Keratinocyte (primary cell): ENCODE data around the gene LYPD6B. TPM values are rescaled to one million over a fixed set of nuclear protein-coding genes. Genes with fewer than 3 reads are reported as not detected.

Experiments
- DNase-seq: peaks from one replicate; pipeline ENCODE4 v3.0.0-alpha.2; 2011; ENCODE audit warnings: low read depth, missing footprints, low spot score
- FAIRE-seq: peaks from 2 replicates; lab custom pipeline; 2011; peaks lifted over from hg19 to GRCh38; lab: Jason Lieb, UNC
- H2AFZ ChIP-seq: 2 replicates; pipeline ENCODE4 v1.6.0; 2012; ENCODE audit warnings: low read length, control low read depth, inconsistent platforms; ENCODE audit not compliant: control insufficient read depth
- H3K27ac ChIP-seq: 2 replicates; pipeline ENCODE4 v1.5.1; 2011; ENCODE audit warnings: low read length; ENCODE audit not compliant: control insufficient read depth, insufficient read depth
- H3K27me3 ChIP-seq: 3 replicates; pipeline ENCODE4 v1.6.0; 2011; ENCODE audit warnings: low read length; ENCODE audit not compliant: control insufficient read depth, insufficient read depth; ENCODE audit errors: extremely low read depth
- H3K36me3 ChIP-seq, 2 experiments: 2 replicates in 1 of 2; 3 replicates in 1 of 2; pipeline ENCODE4 v1.5.1; 2011; ENCODE audit warnings: low read length in 2 of 2, mild to moderate bottlenecking in 1 of 2; ENCODE audit not compliant: control insufficient read depth in 2 of 2, insufficient read depth in 2 of 2; ENCODE audit errors: extremely low read depth in 1 of 2
- H3K4me1 ChIP-seq: 3 replicates; pipeline ENCODE4 v1.5.1; 2011; ENCODE audit warnings: low read length; ENCODE audit not compliant: control insufficient read depth, insufficient read depth; ENCODE audit errors: extremely low read depth
- H3K4me2 ChIP-seq: 3 replicates; pipeline ENCODE4 v1.6.0; 2011; ENCODE audit warnings: low read depth, low read length; ENCODE audit not compliant: control insufficient read depth, insufficient read depth; ENCODE audit errors: extremely low read depth
- H3K4me3 ChIP-seq, 3 experiments: fragments of 200-600 bp in 1 of 3; sonication (generic) in 1 of 3; 2 replicates in 2 of 3; 3 replicates in 1 of 3; pipeline ENCODE4 v1.5.1; 2011 to 2016; ENCODE audit warnings: low read length in 3 of 3, mild to moderate bottlenecking in 3 of 3, control low read depth in 2 of 3, inconsistent platforms in 1 of 3, low read depth in 1 of 3, mixed read lengths in 1 of 3, mixed run types in 1 of 3, moderate library complexity in 1 of 3; ENCODE audit not compliant: control insufficient read depth in 2 of 3, insufficient read depth in 2 of 3; ENCODE audit errors: extremely low read depth in 1 of 3
- H3K79me2 ChIP-seq: 2 replicates; pipeline ENCODE4 v1.6.0; 2012; ENCODE audit warnings: low read length; ENCODE audit not compliant: control insufficient read depth, insufficient read depth
- H3K9ac ChIP-seq: 3 replicates; pipeline ENCODE4 v1.6.0; 2011; ENCODE audit warnings: low read length; ENCODE audit not compliant: control insufficient read depth, insufficient read depth; ENCODE audit errors: extremely low read depth
- H3K9me1 ChIP-seq: 3 replicates; pipeline ENCODE4 v1.6.0; 2011; ENCODE audit warnings: low read length; ENCODE audit not compliant: control insufficient read depth, insufficient read depth; ENCODE audit errors: extremely low read depth
- H3K9me3 ChIP-seq: 2 replicates; pipeline ENCODE4 v1.5.1; 2012; ENCODE audit warnings: low read depth, low read length; ENCODE audit not compliant: control insufficient read depth
- H4K20me1 ChIP-seq: 3 replicates; pipeline ENCODE4 v1.6.0; 2011; ENCODE audit warnings: low read length; ENCODE audit not compliant: control insufficient read depth, insufficient read depth; ENCODE audit errors: extremely low read depth
- EZH2 ChIP-seq: IDR thresholded peaks from one replicate; pipeline ENCODE4 v1.6.1; 2012; ENCODE audit warnings: inconsistent platforms, mild to moderate bottlenecking, low read length, moderate library complexity
- dilution Hi-C: fragments of 300-500 bp; cut with MboI; formaldehyde crosslinking; loops from one replicate; pipeline ENCODE4 v1.7.0; 2020; ENCODE audit warnings: low sequenced_read_pairs; ENCODE audit not compliant: extremely low pct_ligation_motif_present
- polyA plus RNA-seq, 5 experiments: library from polyadenylated mRNA; depleted of rRNA in 3 of 5; stranded (reverse) in 3 of 5; stranded (forward) in 1 of 5; unstranded in 1 of 5; fragments of >200 nt; gene quantifications; 1 replicate in 1 of 5; 2 replicates in 3 of 5; 3 replicates in 1 of 5; pipeline versions ENCODE4 v1.2.1 to v1.2.3, GENCODE V29; 2011 to 2012; ENCODE audit warnings: missing spikeins in 2 of 5, low read depth in 1 of 5, low replicate concordance in 1 of 5
- TF ChIP-seq, protein P1 (sequence below), 3 experiments: IDR thresholded peaks in 1 of 3; conservative IDR thresholded peaks in 1 of 3; optimal IDR thresholded peaks in 1 of 3; 2 replicates in 2 of 3; 3 replicates in 1 of 3; pipeline versions ENCODE3 to v1.5.1; 2011; ENCODE audit warnings: low read length in 3 of 3, mild to moderate bottlenecking in 3 of 3, moderate library complexity in 2 of 3, control low read depth in 1 of 3, inconsistent platforms in 1 of 3; ENCODE audit not compliant: insufficient read depth in 2 of 3; ENCODE audit errors: extremely low read depth in 1 of 3

Gene LYPD6B
- polyA plus RNA-seq, 1 donor (not counting 4 experiments of a cell fraction or from before 2014, with no cell fraction given) = 24.7 TPM

DNA sequence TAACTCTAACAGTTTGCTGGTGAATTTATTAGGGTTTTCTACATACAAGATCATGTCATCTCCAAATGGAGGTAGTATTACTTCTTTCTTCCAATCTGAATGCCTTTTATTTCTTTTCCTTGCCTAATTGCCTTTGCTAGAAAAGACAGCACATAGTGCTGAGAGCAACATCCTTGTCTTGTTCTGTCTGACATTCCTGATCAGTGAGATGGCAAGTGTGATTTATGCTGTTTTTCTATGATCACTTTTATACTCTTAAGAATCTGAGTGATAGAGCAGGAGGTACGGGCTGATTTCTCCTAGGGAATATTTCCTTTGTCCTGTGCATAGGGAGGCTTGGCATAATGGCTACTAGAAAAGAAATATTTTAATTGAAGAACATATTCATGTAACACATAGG, 17.3 kb downstream of the LYPD6B start:
- no peaks in the 10 kb centered on the region for H3K79me2 ChIP-seq
- no peaks in the 10 kb centered on the region for H4K20me1 ChIP-seq
- H3K27ac ChIP-seq = no peak overlapping the region
- TF ChIP-seq, protein P1, sequence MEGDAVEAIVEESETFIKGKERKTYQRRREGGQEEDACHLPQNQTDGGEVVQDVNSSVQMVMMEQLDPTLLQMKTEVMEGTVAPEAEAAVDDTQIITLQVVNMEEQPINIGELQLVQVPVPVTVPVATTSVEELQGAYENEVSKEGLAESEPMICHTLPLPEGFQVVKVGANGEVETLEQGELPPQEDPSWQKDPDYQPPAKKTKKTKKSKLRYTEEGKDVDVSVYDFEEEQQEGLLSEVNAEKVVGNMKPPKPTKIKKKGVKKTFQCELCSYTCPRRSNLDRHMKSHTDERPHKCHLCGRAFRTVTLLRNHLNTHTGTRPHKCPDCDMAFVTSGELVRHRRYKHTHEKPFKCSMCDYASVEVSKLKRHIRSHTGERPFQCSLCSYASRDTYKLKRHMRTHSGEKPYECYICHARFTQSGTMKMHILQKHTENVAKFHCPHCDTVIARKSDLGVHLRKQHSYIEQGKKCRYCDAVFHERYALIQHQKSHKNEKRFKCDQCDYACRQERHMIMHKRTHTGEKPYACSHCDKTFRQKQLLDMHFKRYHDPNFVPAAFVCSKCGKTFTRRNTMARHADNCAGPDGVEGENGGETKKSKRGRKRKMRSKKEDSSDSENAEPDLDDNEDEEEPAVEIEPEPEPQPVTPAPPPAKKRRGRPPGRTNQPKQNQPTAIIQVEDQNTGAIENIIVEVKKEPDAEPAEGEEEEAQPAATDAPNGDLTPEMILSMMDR (optimal IDR thresholded peaks at IDR 0.05 in 1 of 3, IDR thresholded peaks at IDR 0.05 in 1 of 3, conservative IDR thresholded peaks at IDR 0.05 in 1 of 3; ENCODE audit: extremely low read depth in 1 of 3, insufficient read depth in 2 of 3, low read length in 3 of 3) = no peak
- no peaks in the 10 kb centered on the region for H3K36me3 ChIP-seq
- H2AFZ ChIP-seq = no peak overlapping the region
- H3K4me2 ChIP-seq = peak overlapping the region; percentile 19
- no peak overlapping the region for H3K9ac ChIP-seq
- peaks cover 28% of the 10 kb centered on the region for H3K4me1 ChIP-seq
- no peaks in the 10 kb centered on the region for H3K27me3 ChIP-seq
- no peak for DNase-seq
- no peaks in the 10 kb centered on the region for H3K9me1 ChIP-seq
- no peak overlapping the region for H3K4me3 ChIP-seq
- dilution Hi-C loops = no loop called here
- FAIRE-seq = peak; percentile 63
- no peaks in the 10 kb centered on the region for H3K9me3 ChIP-seq

DNA sequence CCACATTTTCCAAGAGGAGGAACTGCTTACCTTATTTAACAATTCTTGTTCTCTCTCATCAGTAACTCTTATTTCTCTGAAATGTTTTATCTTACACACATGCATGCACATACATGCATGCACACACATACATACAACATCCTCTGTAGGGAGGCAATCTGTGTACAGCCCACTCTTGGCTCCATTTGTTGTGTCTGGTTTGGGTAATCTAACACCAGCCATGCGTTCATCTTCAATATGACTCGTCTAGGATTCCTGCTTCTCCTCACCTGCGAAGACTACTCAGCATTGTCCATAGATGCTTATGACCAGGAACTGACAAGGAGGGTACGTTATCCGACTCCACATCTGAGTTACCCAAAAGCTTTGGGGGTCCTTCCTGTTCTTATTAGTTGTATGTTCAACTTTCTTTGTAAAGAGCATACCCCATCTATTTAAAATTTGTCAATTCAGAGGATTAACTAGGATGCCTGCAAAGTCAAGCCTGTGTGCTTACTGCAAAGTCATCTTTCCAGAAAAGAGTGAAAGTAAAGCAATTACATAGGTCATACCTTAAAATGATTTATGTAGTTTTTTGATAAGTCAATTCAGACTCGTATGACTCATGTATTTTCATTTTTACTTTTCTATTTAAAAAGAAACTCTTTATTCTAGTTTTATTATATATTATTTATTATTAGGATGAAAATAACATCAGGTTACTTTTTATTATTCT, 18.2 kb downstream of the LYPD6B start:
- H3K27me3 ChIP-seq = no peaks in the 10 kb centered on the region
- dilution Hi-C loops = no loop called here
- H3K9ac ChIP-seq = no peak overlapping the region
- no peaks in the 10 kb centered on the region for H3K36me3 ChIP-seq
- H3K4me1 ChIP-seq = peaks cover 28% of the 10 kb centered on the region
- peak; percentile 9 for FAIRE-seq
- H3K79me2 ChIP-seq = no peaks in the 10 kb centered on the region
- TF ChIP-seq EZH2 = no peak
- TF ChIP-seq, protein P1 (optimal IDR thresholded peaks at IDR 0.05 in 1 of 3, IDR thresholded peaks at IDR 0.05 in 1 of 3, conservative IDR thresholded peaks at IDR 0.05 in 1 of 3; ENCODE audit: extremely low read depth in 1 of 3, insufficient read depth in 2 of 3, low read length in 3 of 3) = no peak
- H3K9me3 ChIP-seq = no peaks in the 10 kb centered on the region
- no peaks in the 10 kb centered on the region for H3K9me1 ChIP-seq
- H4K20me1 ChIP-seq = no peaks in the 10 kb centered on the region
- no peak overlapping the region for H3K4me3 ChIP-seq
- no peak overlapping the region for H3K4me2 ChIP-seq
- no peak overlapping the region for H3K27ac ChIP-seq
- no peak for DNase-seq
- no peak overlapping the region for H2AFZ ChIP-seq
